Measurements from ENCODE around the gene ZMYND15.

DNA sequence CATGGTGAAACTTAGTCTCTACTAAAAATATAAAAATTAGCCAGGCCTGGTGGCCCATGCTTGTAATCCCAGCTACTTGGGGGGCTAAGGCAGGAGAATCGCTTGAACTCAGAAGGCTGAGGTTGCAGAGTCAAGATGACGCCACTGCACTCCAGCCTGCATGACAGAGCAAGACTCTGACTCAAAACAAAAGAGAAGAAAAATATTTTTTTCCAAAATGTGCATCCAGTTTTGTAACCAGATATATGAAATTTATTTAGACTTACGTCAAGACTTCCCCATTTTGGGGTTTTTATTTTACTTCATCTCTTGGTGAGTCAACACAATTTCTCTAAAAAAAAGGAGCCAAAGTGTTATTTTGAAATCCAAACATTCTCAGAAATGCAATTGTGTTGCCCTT lies 26.6 kb downstream of the ZMYND15 start:
- TF ChIP-seq ZFP30 (CRISPR knock-in tag; IDR thresholded peaks at IDR 0.05) (no peak), ZNF8 (CRISPR knock-in tag; IDR thresholded peaks at IDR 0.05) (no peak), ZNF565 (CRISPR knock-in tag; conservative IDR thresholded peaks at IDR 0.05; ENCODE audit: low read depth) (no peak), ZC3H10 (CRISPR knock-in tag; IDR thresholded peaks at IDR 0.05) (no peak), ESRRG (CRISPR knock-in tag; IDR thresholded peaks at IDR 0.05) (no peak), RARB (CRISPR knock-in tag; IDR thresholded peaks at IDR 0.05) (no peak)
- TF ChIP-seq, protein P1, sequence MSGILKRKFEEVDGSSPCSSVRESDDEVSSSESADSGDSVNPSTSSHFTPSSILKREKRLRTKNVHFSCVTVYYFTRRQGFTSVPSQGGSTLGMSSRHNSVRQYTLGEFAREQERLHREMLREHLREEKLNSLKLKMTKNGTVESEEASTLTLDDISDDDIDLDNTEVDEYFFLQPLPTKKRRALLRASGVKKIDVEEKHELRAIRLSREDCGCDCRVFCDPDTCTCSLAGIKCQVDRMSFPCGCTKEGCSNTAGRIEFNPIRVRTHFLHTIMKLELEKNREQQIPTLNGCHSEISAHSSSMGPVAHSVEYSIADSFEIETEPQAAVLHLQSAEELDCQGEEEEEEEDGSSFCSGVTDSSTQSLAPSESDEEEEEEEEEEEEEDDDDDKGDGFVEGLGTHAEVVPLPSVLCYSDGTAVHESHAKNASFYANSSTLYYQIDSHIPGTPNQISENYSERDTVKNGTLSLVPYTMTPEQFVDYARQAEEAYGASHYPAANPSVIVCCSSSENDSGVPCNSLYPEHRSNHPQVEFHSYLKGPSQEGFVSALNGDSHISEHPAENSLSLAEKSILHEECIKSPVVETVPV (CRISPR knock-in tag; IDR thresholded peaks at IDR 0.05): no peak
- TF ChIP-seq, protein P2, sequence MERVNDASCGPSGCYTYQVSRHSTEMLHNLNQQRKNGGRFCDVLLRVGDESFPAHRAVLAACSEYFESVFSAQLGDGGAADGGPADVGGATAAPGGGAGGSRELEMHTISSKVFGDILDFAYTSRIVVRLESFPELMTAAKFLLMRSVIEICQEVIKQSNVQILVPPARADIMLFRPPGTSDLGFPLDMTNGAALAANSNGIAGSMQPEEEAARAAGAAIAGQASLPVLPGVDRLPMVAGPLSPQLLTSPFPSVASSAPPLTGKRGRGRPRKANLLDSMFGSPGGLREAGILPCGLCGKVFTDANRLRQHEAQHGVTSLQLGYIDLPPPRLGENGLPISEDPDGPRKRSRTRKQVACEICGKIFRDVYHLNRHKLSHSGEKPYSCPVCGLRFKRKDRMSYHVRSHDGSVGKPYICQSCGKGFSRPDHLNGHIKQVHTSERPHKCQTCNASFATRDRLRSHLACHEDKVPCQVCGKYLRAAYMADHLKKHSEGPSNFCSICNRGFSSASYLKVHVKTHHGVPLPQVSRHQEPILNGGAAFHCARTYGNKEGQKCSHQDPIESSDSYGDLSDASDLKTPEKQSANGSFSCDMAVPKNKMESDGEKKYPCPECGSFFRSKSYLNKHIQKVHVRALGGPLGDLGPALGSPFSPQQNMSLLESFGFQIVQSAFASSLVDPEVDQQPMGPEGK (CRISPR knock-in tag; IDR thresholded peaks at IDR 0.05; ENCODE audit: borderline replicate concordance): no peak

Data from SK-N-SH treated with all-trans-retinoic acid at 6 μM for 48 hours (cell line).